Fibroblast of lung (primary cell): Measurements from ENCODE around the gene NACA2. TPM values are rescaled to one million over a fixed set of nuclear protein-coding genes. Genes with fewer than 3 reads are reported as not detected.
A peak's percentile ranks its signal among the peaks of the same experiment; 100 is the strongest.

ENCODE experiments used
- DNase-seq, 2 donors: peaks; one replicate each; pipeline versions ENCODE4 v3.0.0 to v3.0.0-alpha.2; 2010; ENCODE audit warnings: low read depth in 2 of 2
- H2AFZ ChIP-seq: 2 replicates; pipeline ENCODE4 v1.5.1; 2012; ENCODE audit warnings: low read length, control low read depth, inconsistent platforms
- H3K27ac ChIP-seq: 2 replicates; pipeline ENCODE4 v1.5.1; 2011; ENCODE audit warnings: low read length, control low read depth; ENCODE audit not compliant: insufficient read depth
- H3K27me3 ChIP-seq: 2 replicates; pipeline ENCODE4 v1.5.1; 2011; ENCODE audit warnings: mild to moderate bottlenecking, low read length; ENCODE audit not compliant: control insufficient read depth, insufficient read depth
- H3K36me3 ChIP-seq: 2 replicates; pipeline ENCODE4 v1.5.1; 2011; ENCODE audit warnings: low read length; ENCODE audit not compliant: control insufficient read depth, insufficient read depth
- H3K4me1 ChIP-seq: 2 replicates; pipeline ENCODE4 v1.5.1; 2011; ENCODE audit warnings: low read length; ENCODE audit not compliant: control insufficient read depth, insufficient read depth; ENCODE audit errors: extremely low read depth
- H3K4me2 ChIP-seq: 2 replicates; pipeline ENCODE4 v1.5.1; 2011; ENCODE audit warnings: low read length, control low read depth; ENCODE audit not compliant: insufficient read depth; ENCODE audit errors: extremely low read depth
- H3K4me3 ChIP-seq, 4 experiments: fragments of 200-600 bp in 1 of 4; sonication (generic) in 1 of 4; replicated peaks in 1 of 4; 2 replicates each; pipeline ENCODE4 v1.5.1; 2011 to 2016; ENCODE audit warnings: low read length in 4 of 4, low read depth in 3 of 4, mild to moderate bottlenecking in 3 of 4, control low read depth in 2 of 4, inconsistent platforms in 1 of 4, mixed read lengths in 1 of 4; ENCODE audit not compliant: insufficient read depth in 1 of 4; ENCODE audit errors: control extremely low read depth in 1 of 4
- H3K79me2 ChIP-seq: 2 replicates; pipeline ENCODE4 v1.5.1; 2012; ENCODE audit warnings: mild to moderate bottlenecking, low read length, inconsistent platforms; ENCODE audit not compliant: control insufficient read depth, insufficient read depth
- H3K9ac ChIP-seq: 2 replicates; pipeline ENCODE4 v1.5.1; 2011; ENCODE audit warnings: mild to moderate bottlenecking, low read length, control low read depth; ENCODE audit not compliant: insufficient read depth
- H3K9me3 ChIP-seq: 2 replicates; pipeline ENCODE4 v1.5.1; 2012; ENCODE audit warnings: low read depth, low read length; ENCODE audit not compliant: control insufficient read depth, insufficient read depth
- H4K20me1 ChIP-seq: 2 replicates; pipeline ENCODE4 v1.5.1; 2011; ENCODE audit warnings: low read length; ENCODE audit not compliant: control insufficient read depth, insufficient read depth; ENCODE audit errors: extremely low read depth
- CTCF ChIP-seq, 2 donors: IDR thresholded peaks in 1 of 2; conservative IDR thresholded peaks in 1 of 2; 1 replicate in 1 of 2; 2 replicates in 1 of 2; pipeline ENCODE4 v1.5.1; 2011 to 2012; ENCODE audit warnings: low read length in 2 of 2, control low read depth in 1 of 2, inconsistent platforms in 1 of 2, low read depth in 1 of 2, mild to moderate bottlenecking in 1 of 2
- EZH2 ChIP-seq: IDR thresholded peaks from 2 replicates; pipeline ENCODE4 v1.5.1; 2012; ENCODE audit warnings: low read length, control low read depth, mild to moderate bottlenecking; ENCODE audit errors: missing control alignments
- polyA plus RNA-seq, 2 donors: library from polyadenylated mRNA; depleted of rRNA in 1 of 2; stranded (reverse) in 1 of 2; unstranded in 1 of 2; fragments of >200 nt; gene quantifications; 2 replicates each; pipeline ENCODE4 v1.2.1, GENCODE V29; 2011 to 2012; ENCODE audit warnings: missing spikeins in 1 of 2
- total RNA-seq: library from RNA; depleted of rRNA; stranded (reverse); fragments of >200 nt; gene quantifications from 2 replicates; pipeline ENCODE4 v1.2.1, GENCODE V29; 2014

Gene NACA2
- total and polyA plus RNA-seq, 2 donors (not counting 1 experiment from before 2014, with no cell fraction given) = not detected

GRCh38 chr17:61635913-61636432 is 45.0 kb upstream of the NACA2 start:
- Histone ChIP-seq H4K20me1 (no peaks in the 10 kb centered on the region), H3K36me3 (no peaks in the 10 kb centered on the region), H2AFZ (peak overlapping the region; percentile 69), H3K79me2 (no peaks in the 10 kb centered on the region), H3K4me3 (no peak overlapping the region), H3K4me1 (no peaks in the 10 kb centered on the region), H3K9ac (no peak overlapping the region), H3K4me2 (no peak overlapping the region), H3K27ac (no peak overlapping the region), H3K27me3 (no peaks in the 10 kb centered on the region), H3K9me3 (no peaks in the 10 kb centered on the region)
- TF ChIP-seq CTCF (conservative IDR thresholded peaks at IDR 0.05 in 1 of 2, IDR thresholded peaks at IDR 0.05 in 1 of 2; ENCODE audit: low read depth in 1 of 2, low read length in 2 of 2) = peak; percentile 79 to 86
- no peak for TF ChIP-seq EZH2
- DNase-seq = peak; percentile 33 to 79

GRCh38 chr17:61634942-61635538 is 44.0 kb upstream of the NACA2 start:
- no peaks in the 10 kb centered on the region for H3K79me2 ChIP-seq
- no peaks in the 10 kb centered on the region for H3K9me3 ChIP-seq
- DNase-seq = no peak
- TF ChIP-seq CTCF (conservative IDR thresholded peaks at IDR 0.05 in 1 of 2, IDR thresholded peaks at IDR 0.05 in 1 of 2; ENCODE audit: low read depth in 1 of 2, low read length in 2 of 2) (no peak), EZH2 (no peak)
- H3K27me3 ChIP-seq = no peaks in the 10 kb centered on the region
- H4K20me1 ChIP-seq = no peaks in the 10 kb centered on the region
- H2AFZ ChIP-seq = no peak overlapping the region
- H3K4me2 ChIP-seq = no peak overlapping the region
- no peak overlapping the region for H3K27ac ChIP-seq
- H3K9ac ChIP-seq = no peak overlapping the region
- no peaks in the 10 kb centered on the region for H3K4me1 ChIP-seq
- no peaks in the 10 kb centered on the region for H3K36me3 ChIP-seq
- H3K4me3 ChIP-seq = no peak overlapping the region

GRCh38 chr17:61634011-61634539 is 43.1 kb upstream of the NACA2 start:
- no peak for DNase-seq
- no peaks in the 10 kb centered on the region for H3K36me3 ChIP-seq
- H3K27me3 ChIP-seq = no peaks in the 10 kb centered on the region
- no peaks in the 10 kb centered on the region for H4K20me1 ChIP-seq
- no peaks in the 10 kb centered on the region for H3K79me2 ChIP-seq
- H3K9ac ChIP-seq = no peak overlapping the region
- H3K4me2 ChIP-seq = no peak overlapping the region
- H3K27ac ChIP-seq = no peak overlapping the region
- H3K4me3 ChIP-seq = no peak overlapping the region
- TF ChIP-seq CTCF (conservative IDR thresholded peaks at IDR 0.05 in 1 of 2, IDR thresholded peaks at IDR 0.05 in 1 of 2; ENCODE audit: low read depth in 1 of 2, low read length in 2 of 2) = no peak
- no peak for TF ChIP-seq EZH2
- no peaks in the 10 kb centered on the region for H3K4me1 ChIP-seq
- no peak overlapping the region for H2AFZ ChIP-seq
- no peaks in the 10 kb centered on the region for H3K9me3 ChIP-seq
